BLaER1 (cell line): ENCODE measurements around the gene CARD19.
A peak's percentile ranks its signal among the peaks of the same experiment; 100 is the strongest.

Source experiments
- H3K27ac ChIP-seq: shearing (Covaris generic); formaldehyde crosslinking; 2 replicates; pipeline ENCODE4 v1.8.1; 2022
- H3K27me3 ChIP-seq: shearing (Covaris generic); formaldehyde crosslinking; 2 replicates; pipeline ENCODE4 v1.8.1; 2022
- H3K36me3 ChIP-seq: shearing (Covaris generic); formaldehyde crosslinking; 2 replicates; pipeline ENCODE4 v1.8.1; 2022
- H3K4me1 ChIP-seq: shearing (Covaris generic); formaldehyde crosslinking; 2 replicates; pipeline ENCODE4 v1.8.1; 2022
- H3K4me2 ChIP-seq: shearing (Covaris generic); formaldehyde crosslinking; 2 replicates; pipeline ENCODE4 v1.8.1; 2022
- H3K4me3 ChIP-seq: shearing (Covaris generic); formaldehyde crosslinking; 2 replicates; pipeline ENCODE4 v1.8.1; 2022
- H3K9ac ChIP-seq: shearing (Covaris generic); formaldehyde crosslinking; 2 replicates; pipeline ENCODE4 v1.8.1; 2022
- H3K9me3 ChIP-seq: shearing (Covaris generic); formaldehyde crosslinking; 2 replicates; pipeline ENCODE4 v1.8.1; 2022
- H4K20me1 ChIP-seq: shearing (Covaris generic); formaldehyde crosslinking; 2 replicates; pipeline ENCODE4 v1.8.1; 2022
- Cebpa-rat ChIP-seq: shearing (Covaris generic); IDR thresholded peaks from 2 replicates; pipeline ENCODE4 v1.8.1; 2022

The CARD19 gene

DNA sequence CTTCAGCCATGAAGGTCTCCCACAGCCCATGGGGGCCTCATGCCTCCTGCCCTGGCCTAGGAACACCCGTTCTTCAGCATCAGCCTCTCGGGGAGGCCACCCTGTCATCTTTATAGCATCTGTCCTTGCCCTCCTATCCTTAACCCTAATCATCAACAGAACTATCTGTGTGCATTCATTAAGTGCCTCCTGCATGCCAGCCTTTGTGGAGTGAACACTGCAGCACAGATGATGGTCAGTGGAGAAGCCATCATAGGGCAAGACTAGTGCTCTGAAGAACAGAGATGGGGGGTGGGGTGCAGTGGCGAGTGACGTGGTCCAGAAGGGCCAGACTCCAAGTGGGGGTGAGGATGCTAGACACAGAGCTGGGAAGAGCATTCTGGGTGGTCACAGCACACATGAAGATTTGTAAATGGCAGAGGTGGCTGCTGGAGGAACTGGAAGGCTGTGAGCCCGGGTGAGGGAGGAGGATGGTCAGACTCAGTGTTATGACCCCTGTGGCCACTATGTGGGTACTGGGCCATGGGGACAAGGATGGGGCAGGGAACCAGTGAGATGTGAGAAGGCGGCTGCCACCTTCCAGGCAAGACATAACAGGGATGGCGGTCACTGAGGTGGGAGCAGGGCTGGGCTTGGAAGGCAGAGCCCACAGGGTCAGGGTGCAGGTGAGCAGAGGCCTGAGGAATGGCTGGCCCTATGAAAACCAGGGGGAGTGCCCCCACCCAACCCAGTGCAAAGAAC, 3.6 kb upstream of the CARD19 start:
- Histone ChIP-seq H3K9me3 (no peaks in the 10 kb centered on the region), H3K27me3 (no peaks in the 10 kb centered on the region), H4K20me1 (peaks cover 3% of the 10 kb centered on the region; the same call in 1 of the 2 replicates), H3K4me2 (peak overlapping the region; percentile 81), H3K4me3 (no peak overlapping the region), H3K9ac (peak overlapping the region; percentile 22; the same call in 1 of the 2 replicates), H3K4me1 (peaks cover 85% of the 10 kb centered on the region), H3K27ac (peak overlapping the region; percentile 92), H3K36me3 (peaks cover 8% of the 10 kb centered on the region; the same call in 1 of the 2 replicates)
- TF ChIP-seq Cebpa-rat = no peak

DNA sequence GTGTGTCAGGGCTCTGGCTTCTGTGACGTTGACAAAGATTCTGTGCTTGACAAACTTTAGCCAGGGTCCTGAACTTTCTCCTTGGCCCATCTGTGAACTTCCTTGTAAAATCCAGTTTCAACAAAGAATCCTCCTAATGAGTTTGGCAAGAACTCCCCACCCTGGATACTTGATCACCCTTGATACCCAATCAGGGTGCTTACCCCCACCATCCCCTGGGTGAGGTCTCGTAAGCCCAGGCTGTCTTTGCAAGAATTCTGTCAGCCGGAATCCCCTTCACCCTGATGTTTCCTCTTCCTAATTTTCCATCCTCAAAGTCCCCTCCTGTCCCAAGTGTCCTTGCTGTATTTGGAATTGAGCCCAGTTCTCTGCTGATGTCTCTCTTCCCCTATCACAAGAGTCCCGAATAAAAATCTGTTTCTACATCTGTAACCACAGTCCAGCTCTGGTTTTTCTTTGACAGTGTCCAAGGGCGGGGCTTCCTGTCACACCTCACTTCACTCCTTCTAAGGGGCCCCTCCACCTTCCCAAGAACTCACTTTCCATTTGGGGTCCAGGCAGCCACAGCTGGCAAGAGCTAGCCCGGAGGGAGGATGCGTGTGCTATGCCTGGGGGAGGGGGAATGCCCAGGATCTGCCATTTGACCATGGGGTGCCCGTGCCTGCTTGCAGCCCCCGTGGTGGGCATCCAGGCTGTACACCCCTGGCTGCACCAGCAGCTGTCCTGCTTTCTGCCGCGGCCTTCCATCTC, 2.7 kb upstream of the CARD19 start:
- Histone ChIP-seq H3K9ac (peak overlapping the region; percentile 47; the same call in 1 of the 2 replicates), H3K9me3 (no peaks in the 10 kb centered on the region), H3K27me3 (no peaks in the 10 kb centered on the region), H4K20me1 (peaks cover 12% of the 10 kb centered on the region; the same call in 1 of the 2 replicates), H3K4me2 (peak overlapping the region; percentile 81), H3K27ac (peak overlapping the region; percentile 92), H3K4me3 (no peak overlapping the region), H3K4me1 (peaks cover 85% of the 10 kb centered on the region), H3K36me3 (no peaks in the 10 kb centered on the region)
- no peak for TF ChIP-seq Cebpa-rat

DNA sequence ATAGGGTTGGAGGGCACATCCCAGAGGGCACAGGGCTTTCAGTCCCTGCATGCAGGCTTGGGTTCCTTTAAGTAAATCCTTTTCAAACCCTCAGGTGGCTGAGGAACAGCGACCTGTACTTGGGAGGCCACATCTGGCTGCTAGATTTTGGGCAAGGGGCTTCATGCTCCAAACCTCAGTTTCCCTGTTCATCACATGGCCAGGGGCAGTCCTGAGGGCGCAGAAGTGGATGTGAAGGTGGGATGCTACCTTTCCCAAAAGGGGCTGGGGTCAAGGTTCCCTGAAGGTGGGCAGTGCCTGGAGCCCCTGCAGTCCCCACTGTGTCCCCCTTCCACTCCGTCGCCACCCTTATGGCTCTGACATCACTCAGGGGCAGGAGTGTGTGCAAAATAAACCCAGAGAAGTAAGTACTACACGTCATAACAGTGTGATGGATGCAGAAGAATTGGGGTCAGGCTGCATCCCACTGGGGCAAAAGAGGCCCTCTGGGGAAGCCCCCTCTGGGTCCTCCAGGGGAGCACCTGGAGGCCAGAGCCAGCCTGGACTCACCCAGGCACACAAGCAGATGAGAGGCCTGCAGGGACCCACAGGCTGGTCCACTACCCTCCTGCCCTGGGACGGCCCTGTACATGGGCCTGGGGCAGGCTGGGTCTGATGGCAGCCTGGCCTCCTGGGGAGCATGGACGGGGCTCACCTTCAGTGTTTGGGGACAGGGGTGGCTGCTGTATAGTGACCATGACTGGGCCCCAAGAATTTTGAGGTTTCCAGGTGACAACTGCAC, 1.9 kb upstream of the CARD19 start:
- no peak for TF ChIP-seq Cebpa-rat
- no peak overlapping the region for H3K4me3 ChIP-seq
- peaks cover 20% of the 10 kb centered on the region; the same call in 1 of the 2 replicates for H4K20me1 ChIP-seq
- no peaks in the 10 kb centered on the region for H3K36me3 ChIP-seq
- H3K9me3 ChIP-seq = no peaks in the 10 kb centered on the region
- H3K9ac ChIP-seq = peak overlapping the region; percentile 83; the same call in 1 of the 2 replicates
- H3K27me3 ChIP-seq = no peaks in the 10 kb centered on the region
- H3K4me2 ChIP-seq = peak overlapping the region; percentile 81
- H3K4me1 ChIP-seq = peaks cover 85% of the 10 kb centered on the region
- peak overlapping the region; percentile 92 for H3K27ac ChIP-seq

DNA sequence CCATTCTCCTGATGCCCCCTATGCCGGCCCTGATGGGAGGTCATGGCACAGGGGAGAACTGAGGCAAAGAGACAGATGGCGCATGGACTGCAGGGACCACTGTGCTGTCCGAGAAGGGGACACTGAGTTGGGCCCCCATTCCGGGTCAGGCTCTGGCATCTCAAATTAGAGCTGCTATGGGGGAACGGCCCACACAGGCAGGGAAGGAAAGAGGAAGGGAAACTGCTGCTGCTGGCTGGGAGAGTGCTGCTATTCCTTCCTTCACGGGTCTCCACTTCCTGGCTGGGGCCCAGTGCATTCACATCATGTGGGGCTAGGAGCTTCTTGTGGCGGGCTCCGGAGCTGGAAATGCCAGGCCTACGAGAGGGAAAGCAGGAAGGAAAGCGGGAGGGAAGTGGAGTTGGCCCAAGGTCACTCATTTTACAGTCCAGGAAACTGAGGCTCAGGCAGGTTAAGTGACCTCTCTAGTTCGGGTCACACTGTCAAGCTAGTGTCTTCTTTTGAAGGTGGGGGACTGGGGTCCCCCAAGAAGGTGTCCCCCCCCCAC, 1.3 kb upstream of the CARD19 start:
- peaks cover 85% of the 10 kb centered on the region for H3K4me1 ChIP-seq
- peak overlapping the region; percentile 92 for H3K27ac ChIP-seq
- peak overlapping the region; percentile 83 for H3K9ac ChIP-seq
- no peaks in the 10 kb centered on the region for H3K9me3 ChIP-seq
- peaks cover 26% of the 10 kb centered on the region for H4K20me1 ChIP-seq
- H3K4me2 ChIP-seq = peak overlapping the region; percentile 81
- TF ChIP-seq Cebpa-rat = no peak
- peak overlapping the region; percentile 66 for H3K4me3 ChIP-seq
- 0 out of 2 replicates have a peak, but pooled peaks cover 3% of the 10 kb centered on the region for H3K36me3 ChIP-seq
- no peaks in the 10 kb centered on the region for H3K27me3 ChIP-seq

DNA sequence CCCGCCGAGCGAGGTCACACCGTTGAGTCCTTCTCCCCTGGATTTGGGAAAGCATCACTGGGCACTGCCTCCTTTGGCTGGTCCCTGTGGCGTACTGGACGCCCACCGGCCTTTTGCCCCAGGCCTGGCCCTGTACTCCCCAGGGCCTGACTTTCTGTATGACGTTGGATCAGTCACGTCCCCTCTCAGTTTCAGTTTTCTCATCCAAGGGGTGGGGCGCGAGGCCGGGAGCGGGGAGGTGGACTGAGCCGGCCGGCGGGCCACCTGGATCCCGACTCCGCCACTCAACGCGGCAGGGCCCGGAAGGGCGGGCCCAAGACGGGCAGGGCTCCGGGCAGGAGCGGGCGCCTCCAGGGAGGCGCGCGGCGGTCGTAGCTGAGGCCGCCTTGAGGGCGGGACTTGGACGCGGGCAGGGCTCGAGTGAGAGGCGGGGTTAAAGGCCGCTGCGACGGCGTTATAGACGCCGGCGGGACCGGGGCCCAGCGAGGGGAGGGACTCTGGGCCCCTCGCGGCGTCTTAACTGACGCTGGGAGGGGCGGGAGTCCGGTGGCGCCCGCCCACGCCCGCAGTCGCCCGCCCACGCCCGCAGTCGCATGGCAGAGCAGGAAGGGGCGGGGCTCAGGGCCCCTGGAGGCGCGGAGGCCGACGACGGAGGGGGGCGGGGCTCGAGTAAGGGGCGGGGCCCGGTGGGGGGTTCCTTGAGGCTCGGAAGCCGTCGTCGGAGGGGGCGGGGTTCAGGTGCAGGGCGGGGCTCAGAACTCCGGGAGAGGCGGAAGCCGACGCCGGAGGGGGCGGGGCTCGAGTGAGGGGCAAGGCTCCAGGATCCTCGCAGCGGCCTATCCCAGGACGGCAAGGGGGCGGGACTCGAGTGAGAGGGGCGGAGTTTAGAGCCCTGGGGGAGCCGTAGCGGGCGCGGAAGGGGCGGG, 549 bp upstream of the CARD19 start:
- Histone ChIP-seq H3K4me2 (peak overlapping the region; percentile 81), H4K20me1 (peaks cover 34% of the 10 kb centered on the region), H3K36me3 (peaks cover 10% of the 10 kb centered on the region; the same call in 1 of the 2 replicates), H3K27ac (peak overlapping the region; percentile 92), H3K9me3 (no peaks in the 10 kb centered on the region), H3K4me3 (peak overlapping the region; percentile 100), H3K27me3 (no peaks in the 10 kb centered on the region), H3K9ac (peak overlapping the region; percentile 83), H3K4me1 (peaks cover 84% of the 10 kb centered on the region)
- no peak for TF ChIP-seq Cebpa-rat

DNA sequence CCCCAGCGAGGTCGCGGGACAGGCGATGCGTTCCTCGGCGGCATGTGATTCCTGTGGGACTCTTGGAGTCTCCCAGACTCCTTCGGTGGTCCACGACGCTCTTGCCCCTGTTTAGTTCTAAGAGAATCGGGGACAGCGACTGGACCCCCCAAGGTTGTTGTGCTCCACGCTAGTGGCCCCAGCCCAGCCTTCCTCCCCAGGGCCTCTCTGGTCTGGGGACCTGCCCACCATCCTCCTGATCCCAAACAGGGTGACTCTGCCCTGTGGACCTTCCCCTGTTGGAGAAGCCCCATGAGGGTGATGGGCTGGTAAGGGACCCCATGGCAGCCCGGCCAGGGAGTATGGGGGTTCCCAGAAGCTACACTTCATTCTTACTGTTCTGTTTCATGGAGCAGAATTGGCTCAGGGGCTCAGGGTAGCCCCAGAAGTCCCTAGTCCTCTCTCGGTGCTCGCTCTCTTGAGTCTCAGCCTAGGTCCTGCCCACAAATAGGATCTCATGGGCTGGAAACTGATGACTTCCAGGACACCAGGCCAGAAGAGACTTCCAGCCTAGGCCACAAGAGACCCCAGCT, 880 bp downstream of the CARD19 start:
- Histone ChIP-seq H3K27ac (peak overlapping the region; percentile 87), H3K4me3 (peak overlapping the region; percentile 100), H3K9ac (peak overlapping the region; percentile 82), H3K9me3 (peaks cover 11% of the 10 kb centered on the region), H3K36me3 (peaks cover 24% of the 10 kb centered on the region), H3K4me1 (peaks cover 70% of the 10 kb centered on the region), H4K20me1 (peaks cover 34% of the 10 kb centered on the region), H3K27me3 (no peaks in the 10 kb centered on the region), H3K4me2 (peak overlapping the region; percentile 100)
- no peak for TF ChIP-seq Cebpa-rat

DNA sequence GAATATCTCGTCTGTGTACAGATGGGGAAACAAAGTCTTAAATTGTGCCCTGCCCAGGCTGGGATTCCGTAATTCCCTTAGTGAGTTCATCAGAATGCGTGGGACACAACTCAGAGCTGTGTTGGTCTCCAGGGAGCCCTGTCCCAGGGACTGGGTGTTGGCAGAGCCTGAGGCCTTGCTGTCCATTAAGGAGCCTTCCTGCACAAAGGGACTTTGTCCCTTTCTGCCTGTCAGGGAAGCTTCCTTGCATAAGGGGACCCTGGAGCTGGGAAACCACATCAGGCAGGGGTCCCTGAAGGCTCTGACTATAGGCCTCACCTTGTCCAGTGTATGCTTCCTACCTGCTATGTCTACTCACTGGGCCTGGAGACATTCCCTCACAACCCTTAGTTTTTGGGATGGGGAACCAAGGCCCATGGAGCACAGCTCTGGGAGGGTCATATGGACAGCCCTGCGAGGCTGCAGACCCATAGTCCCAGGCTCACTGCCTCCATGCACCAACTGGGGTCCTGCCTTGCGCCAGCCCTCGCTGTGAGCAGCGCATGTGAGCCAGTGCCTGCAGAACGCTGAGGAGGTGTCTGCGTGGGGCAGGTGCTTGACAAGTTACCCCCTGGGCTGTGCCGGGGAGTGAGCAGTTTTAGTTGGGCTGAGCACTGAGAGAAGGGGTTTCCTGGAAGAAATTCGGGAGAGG, 1.6 kb downstream of the CARD19 start:
- peaks cover 34% of the 10 kb centered on the region for H4K20me1 ChIP-seq
- H3K27me3 ChIP-seq = no peaks in the 10 kb centered on the region
- H3K36me3 ChIP-seq = peaks cover 26% of the 10 kb centered on the region
- peaks cover 62% of the 10 kb centered on the region for H3K4me1 ChIP-seq
- peak overlapping the region; percentile 87 for H3K27ac ChIP-seq
- peak overlapping the region; percentile 82 for H3K9ac ChIP-seq
- H3K4me3 ChIP-seq = peak overlapping the region; percentile 100
- no peak for TF ChIP-seq Cebpa-rat
- H3K9me3 ChIP-seq = peaks cover 14% of the 10 kb centered on the region
- peak overlapping the region; percentile 100 for H3K4me2 ChIP-seq
